ENCODE results near the gene SEMA3D.

GRCh38 chr7:85204496-85204895, 17.6 kb upstream of the SEMA3D start:
- TF ChIP-seq HDAC2 (IDR thresholded peaks at IDR 0.05) (no peak), MAX (IDR thresholded peaks at IDR 0.05) (no peak), CEBPB (IDR thresholded peaks at IDR 0.05) (no peak)
- TF ChIP-seq, protein P1, sequence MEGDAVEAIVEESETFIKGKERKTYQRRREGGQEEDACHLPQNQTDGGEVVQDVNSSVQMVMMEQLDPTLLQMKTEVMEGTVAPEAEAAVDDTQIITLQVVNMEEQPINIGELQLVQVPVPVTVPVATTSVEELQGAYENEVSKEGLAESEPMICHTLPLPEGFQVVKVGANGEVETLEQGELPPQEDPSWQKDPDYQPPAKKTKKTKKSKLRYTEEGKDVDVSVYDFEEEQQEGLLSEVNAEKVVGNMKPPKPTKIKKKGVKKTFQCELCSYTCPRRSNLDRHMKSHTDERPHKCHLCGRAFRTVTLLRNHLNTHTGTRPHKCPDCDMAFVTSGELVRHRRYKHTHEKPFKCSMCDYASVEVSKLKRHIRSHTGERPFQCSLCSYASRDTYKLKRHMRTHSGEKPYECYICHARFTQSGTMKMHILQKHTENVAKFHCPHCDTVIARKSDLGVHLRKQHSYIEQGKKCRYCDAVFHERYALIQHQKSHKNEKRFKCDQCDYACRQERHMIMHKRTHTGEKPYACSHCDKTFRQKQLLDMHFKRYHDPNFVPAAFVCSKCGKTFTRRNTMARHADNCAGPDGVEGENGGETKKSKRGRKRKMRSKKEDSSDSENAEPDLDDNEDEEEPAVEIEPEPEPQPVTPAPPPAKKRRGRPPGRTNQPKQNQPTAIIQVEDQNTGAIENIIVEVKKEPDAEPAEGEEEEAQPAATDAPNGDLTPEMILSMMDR (IDR thresholded peaks at IDR 0.05) = no peak
